Thymus (tissue), 11 donors: ENCODE measurements around the gene NAGLU. TPM values are rescaled to one million over a fixed set of nuclear protein-coding genes. Genes with fewer than 3 reads are reported as not detected.

ENCODE experiments used
- DNase-seq, 9 donors: peaks; one replicate each; pipeline ENCODE4 v3.0.0-alpha.2; 2013; ENCODE audit warnings: low spot score in 9 of 9, low read depth in 6 of 9, missing footprints in 1 of 9
- H3K27ac ChIP-seq, 2 donors: one replicate each; pipeline ENCODE4 v1.5.1; 2013; ENCODE audit warnings: control low read depth in 1 of 2, low read depth in 1 of 2, low read length in 1 of 2, mild to moderate bottlenecking in 1 of 2, moderate library complexity in 1 of 2
- H3K27me3 ChIP-seq, 2 donors: one replicate each; pipeline ENCODE4 v1.5.1; 2013; ENCODE audit warnings: low read length in 1 of 2; ENCODE audit not compliant: control insufficient read depth in 2 of 2, insufficient read depth in 1 of 2
- H3K36me3 ChIP-seq, 2 donors: one replicate each; pipeline ENCODE4 v1.5.1; 2013; ENCODE audit warnings: low read length in 1 of 2, mild to moderate bottlenecking in 1 of 2, moderate library complexity in 1 of 2; ENCODE audit not compliant: control insufficient read depth in 2 of 2, insufficient read depth in 2 of 2
- H3K4me1 ChIP-seq, 2 donors: one replicate each; pipeline ENCODE4 v1.5.1; 2013; ENCODE audit warnings: low read length in 2 of 2; ENCODE audit not compliant: control insufficient read depth in 2 of 2, insufficient read depth in 2 of 2
- H3K4me3 ChIP-seq, 2 donors: one replicate each; pipeline ENCODE4 v1.5.1; 2013; ENCODE audit warnings: low read length in 2 of 2, control low read depth in 1 of 2, mild to moderate bottlenecking in 1 of 2
- H3K9me3 ChIP-seq, 2 donors: one replicate each; pipeline ENCODE4 v1.5.1; 2013; ENCODE audit warnings: low read length in 1 of 2, mild to moderate bottlenecking in 1 of 2; ENCODE audit not compliant: control insufficient read depth in 2 of 2, insufficient read depth in 1 of 2
- WGBS: extraction: QIAGEN DNeasy Blood & Tissue Kit; methylation state at CpG from one replicate; pipeline ENCODE4 v1.1.7; 2013; 5-methylcytosine and 5-hydroxymethylcytosine counted together
- polyA plus RNA-seq: library from polyadenylated mRNA; stranded (reverse); fragments of 200-250 nt; gene quantifications from one replicate; pipeline ENCODE4 v1.2.3, GENCODE V29; 2013
- total RNA-seq: library from RNA; stranded (reverse); fragments of 120-200 nt; gene quantifications from one replicate; pipeline ENCODE4 v1.2.4, GENCODE V29; 2013
- donor health status: healthy.

Gene NAGLU
- total and polyA plus RNA-seq, 2 donors = 10.0 to 33.6 TPM

DNA sequence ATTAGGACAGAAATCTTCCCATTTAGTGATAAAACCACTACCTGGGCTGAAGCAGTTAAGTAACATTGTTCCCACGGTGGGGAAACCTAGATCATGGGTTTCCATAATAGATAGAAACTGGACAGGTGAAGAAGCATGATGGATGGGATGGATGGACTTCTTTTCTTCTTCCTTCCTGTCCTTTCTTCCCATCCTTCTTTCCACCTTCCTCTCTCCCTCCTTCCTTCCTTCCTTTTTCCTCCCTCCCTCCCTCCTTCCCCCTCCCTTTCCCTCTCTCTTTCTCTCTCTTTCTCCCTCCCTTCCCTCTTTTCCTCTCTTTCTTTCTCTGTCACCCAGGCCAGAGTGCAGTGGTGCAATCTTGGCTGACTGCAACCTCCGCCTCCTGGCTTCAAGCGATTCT is 38.4 kb downstream of the NAGLU start:
- 94% methylated on average over 3 of the region's 3 CpGs for WGBS
- H3K4me1 ChIP-seq = peaks cover 10 to 26% of the 10 kb centered on the region in 2 donors
- DNase-seq = no peak

DNA sequence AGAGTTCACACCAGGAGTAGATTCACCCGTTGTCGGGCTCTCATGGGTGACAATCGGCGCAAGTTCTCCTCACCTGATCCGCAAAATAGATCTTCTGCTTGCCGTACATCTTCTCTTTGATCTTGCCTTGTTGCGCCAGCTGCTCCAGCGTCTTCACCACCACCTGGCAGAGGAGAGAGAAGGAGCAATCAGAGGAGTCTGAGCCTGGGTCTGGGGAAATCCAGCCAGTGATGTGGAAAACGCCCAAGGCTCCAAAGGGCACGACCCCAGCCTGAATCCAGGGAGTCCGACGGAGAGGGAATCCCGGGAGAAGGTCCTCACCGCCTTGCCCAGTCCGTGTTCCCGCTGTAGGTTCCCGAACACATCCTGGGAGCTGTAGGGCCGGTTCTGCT is 41.1 kb downstream of the NAGLU start:
- H3K27me3 ChIP-seq = no peaks in the 10 kb centered on the region
- peak in 1 of 9 donors; percentile 35 for DNase-seq
- H3K4me3 ChIP-seq = peak overlapping the region; percentile 80 to 94
- peak overlapping the region; percentile 30 to 67 for H3K27ac ChIP-seq
- peaks cover 0 to 7% of the 10 kb centered on the region in 2 donors for H3K9me3 ChIP-seq
- 10% methylated on average over 18 of the region's 18 CpGs for WGBS
- peaks cover 50 to 66% of the 10 kb centered on the region in 2 donors for H3K36me3 ChIP-seq
- peaks cover 10 to 30% of the 10 kb centered on the region in 2 donors for H3K4me1 ChIP-seq

More for the DNA sequence above, 38.4 kb downstream of the NAGLU start:
- H3K9me3 ChIP-seq = peaks cover 0 to 7% of the 10 kb centered on the region in 2 donors
- H3K27me3 ChIP-seq = no peaks in the 10 kb centered on the region
- peaks cover 47 to 67% of the 10 kb centered on the region in 2 donors for H3K36me3 ChIP-seq
- H3K4me3 ChIP-seq = no peak overlapping the region
- H3K27ac ChIP-seq = no peak overlapping the region

DNA sequence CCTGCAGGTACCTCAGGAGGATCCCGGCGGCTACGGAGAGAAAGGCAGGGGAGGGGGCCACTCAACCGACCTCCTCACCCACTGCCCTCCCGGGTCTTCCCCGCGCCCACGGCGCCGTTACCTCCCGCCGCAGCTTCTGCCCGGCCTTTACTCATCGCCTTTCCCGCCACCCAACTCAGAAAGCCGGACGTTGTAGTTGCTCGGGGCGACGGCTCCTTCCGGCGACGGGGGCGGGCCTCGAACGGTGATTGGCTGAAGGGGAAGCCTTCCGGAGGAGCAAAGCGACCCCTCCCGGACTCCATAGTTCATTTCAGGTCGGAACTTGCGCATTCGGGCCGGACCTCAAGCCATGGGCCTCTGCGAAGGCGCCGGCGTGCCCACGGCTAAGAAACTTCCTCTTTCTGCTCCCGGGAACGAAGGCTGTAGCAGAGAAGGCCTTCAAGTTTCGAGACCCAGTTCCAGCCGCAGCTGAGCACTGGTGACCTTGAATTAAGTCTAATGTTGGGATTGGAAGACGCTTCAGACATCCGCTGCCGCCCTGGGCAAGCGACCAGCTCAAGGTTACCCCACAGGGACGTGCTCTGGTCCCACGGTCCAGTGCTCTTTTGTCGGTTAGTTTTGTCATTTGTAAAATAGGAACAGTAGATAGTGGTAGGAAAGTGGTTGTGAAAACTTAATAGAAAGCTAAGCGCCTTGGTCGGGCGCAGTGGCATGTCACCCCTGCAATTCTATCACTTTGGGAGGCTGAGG is 41.7 kb downstream of the NAGLU start, which contains the start of gene PSMC3IP:
Gene PSMC3IP (minus strand): TSS at position 198 of the 750 bp plus-strand sequence. CDS start 43 bp downstream, at position 155.
- H3K36me3 ChIP-seq = peaks cover 50 to 66% of the 10 kb centered on the region in 2 donors
- no peaks in the 10 kb centered on the region for H3K27me3 ChIP-seq
- peaks cover 10 to 30% of the 10 kb centered on the region in 2 donors for H3K4me1 ChIP-seq
- DNase-seq = peak; percentile 75 to 94 (median 83)
- WGBS = under 1% methylated on average over 52 of the region's 52 CpGs
- H3K4me3 ChIP-seq = peak within 1 kb of the TSS; percentile 80 to 94
- peaks cover 0 to 7% of the 10 kb centered on the region in 2 donors for H3K9me3 ChIP-seq
- peak within 1 kb of the TSS; percentile 84 for H3K27ac ChIP-seq

DNA sequence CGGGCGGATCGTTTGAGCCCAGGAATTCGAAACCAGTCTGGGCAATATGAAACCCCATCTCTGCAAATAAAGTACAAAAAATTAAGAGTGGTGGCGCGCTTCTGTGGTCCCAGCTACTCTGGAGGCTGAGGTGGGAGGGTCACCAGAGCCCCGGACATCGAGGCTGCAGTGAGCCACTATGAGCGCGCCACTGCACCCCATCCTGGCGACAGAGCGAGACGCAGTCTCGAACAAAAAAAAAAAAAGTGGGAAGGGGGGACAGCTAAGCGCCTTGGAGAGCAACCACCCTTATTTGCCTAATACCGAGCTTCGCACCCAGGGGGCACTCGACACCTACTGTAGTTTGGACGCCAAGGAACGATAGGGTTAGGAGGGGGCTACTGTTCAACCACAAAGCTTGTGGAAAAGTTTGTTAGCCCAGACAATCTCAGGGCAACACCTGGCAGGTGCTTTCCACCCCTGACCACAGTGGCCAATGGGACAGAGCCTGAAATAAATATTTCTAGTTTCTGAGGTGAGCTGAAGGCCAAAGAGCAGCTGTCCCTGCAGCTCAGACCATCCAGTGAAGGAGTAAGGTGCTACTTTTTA is 42.3 kb downstream of the NAGLU start:
- under 1% methylated on average over 20 of the region's 20 CpGs for WGBS
- Histone ChIP-seq H3K4me1 (peaks cover 10 to 30% of the 10 kb centered on the region in 2 donors), H3K27me3 (no peaks in the 10 kb centered on the region), H3K36me3 (peaks cover 49 to 66% of the 10 kb centered on the region in 2 donors), H3K4me3 (peak overlapping the region; percentile 80 to 94), H3K9me3 (peaks cover 0 to 7% of the 10 kb centered on the region in 2 donors), H3K27ac (peak overlapping the region; percentile 47 to 84)
- peak in 7 of 9 donors; percentile 53 to 85 (median 70) for DNase-seq

DNA sequence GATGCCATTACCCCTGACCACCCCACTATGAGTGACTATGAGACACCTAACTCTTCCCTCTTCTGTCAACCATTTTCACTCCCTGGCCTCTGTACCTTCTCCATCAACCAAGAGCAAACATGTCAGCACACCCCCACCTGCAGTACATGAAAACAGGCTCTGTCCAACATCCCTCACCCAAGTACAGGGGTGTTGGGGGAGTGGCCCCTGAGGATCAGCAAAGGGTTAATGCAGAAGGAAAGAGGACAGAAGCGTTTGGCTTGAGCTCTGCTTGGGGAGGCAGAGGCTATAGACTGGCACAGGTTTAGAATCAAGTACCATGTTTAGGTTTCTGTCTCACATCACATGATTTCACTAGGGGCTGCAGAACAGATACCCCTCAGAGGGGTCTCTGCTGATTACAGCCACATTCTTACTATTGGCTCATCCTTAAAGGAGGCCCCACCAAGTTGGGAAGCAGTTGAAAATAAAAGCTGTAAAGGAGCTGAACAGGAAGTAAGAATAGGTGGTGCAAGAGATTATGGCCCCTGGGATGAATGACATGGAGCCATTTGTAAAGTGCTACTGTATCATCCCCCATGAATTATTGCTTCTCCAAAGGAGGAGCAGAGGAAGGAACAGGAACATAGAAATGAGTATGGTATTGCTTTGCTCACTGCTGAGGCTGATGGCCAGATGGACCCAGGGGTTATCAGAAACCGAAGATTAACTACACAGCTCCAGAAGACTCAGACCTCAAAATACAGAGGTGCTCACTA is 43.9 kb downstream of the NAGLU start:
- Histone ChIP-seq H3K4me3 (no peak overlapping the region), H3K9me3 (peaks cover 0 to 7% of the 10 kb centered on the region in 2 donors), H3K4me1 (peaks cover 10 to 33% of the 10 kb centered on the region in 2 donors), H3K36me3 (peaks cover 54 to 68% of the 10 kb centered on the region in 2 donors), H3K27ac (no peak overlapping the region), H3K27me3 (no peaks in the 10 kb centered on the region)
- no peak for DNase-seq
- 90% methylated on average over 2 of the region's 2 CpGs for WGBS

DNA sequence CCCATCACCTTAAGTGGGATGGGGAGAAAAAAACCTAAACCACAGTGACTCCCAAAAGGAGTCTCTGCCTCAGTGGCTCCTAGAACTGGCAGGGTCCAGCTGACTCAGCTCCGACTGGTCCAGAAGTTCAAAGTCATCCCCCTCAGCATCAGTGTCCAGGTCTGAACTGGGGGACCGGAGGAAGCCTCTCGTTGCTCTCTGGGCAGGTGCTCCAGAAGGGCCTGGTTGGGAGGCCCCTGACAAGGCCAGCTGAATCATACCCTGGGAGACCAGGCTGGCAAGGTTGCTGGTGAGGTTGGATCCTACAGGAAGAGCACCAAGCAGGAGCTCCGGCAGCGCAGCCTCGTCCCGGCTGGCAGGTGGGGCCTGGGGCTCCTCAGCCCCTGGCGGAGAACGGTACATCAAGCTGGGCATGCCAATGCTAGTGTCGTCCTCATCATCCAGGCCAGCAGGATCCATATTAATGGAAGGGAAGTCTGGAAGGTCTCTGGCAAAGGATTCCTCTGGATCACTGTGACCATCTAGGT is 45.8 kb downstream of the NAGLU start:
- no peak for DNase-seq
- peaks cover 0 to 7% of the 10 kb centered on the region in 2 donors for H3K9me3 ChIP-seq
- no peak overlapping the region for H3K27ac ChIP-seq
- no peak overlapping the region for H3K4me3 ChIP-seq
- peaks cover 4 to 29% of the 10 kb centered on the region in 2 donors for H3K4me1 ChIP-seq
- WGBS = 98% methylated on average over 10 of the region's 10 CpGs
- peaks cover 71 to 76% of the 10 kb centered on the region in 2 donors for H3K36me3 ChIP-seq
- H3K27me3 ChIP-seq = no peaks in the 10 kb centered on the region

DNA sequence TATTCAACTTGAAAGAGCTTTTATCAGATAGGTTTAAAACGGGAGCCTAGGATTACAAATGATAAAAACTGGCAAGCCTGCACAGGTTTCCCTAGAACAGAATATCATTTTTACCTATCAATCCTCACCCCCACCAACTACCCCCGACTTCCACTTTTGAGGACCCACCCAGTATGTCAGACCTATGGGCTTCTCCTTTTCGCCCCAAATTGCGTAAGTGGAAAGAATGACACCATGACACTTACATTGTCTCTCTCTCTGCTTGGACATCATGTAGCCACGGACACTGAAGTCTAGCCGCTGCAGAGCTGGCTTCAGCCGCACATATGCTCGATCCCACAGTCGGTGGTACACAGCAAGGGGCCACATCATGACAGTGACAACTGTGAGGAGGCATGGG is 48.8 kb downstream of the NAGLU start:
- no peaks in the 10 kb centered on the region for H3K27me3 ChIP-seq
- H3K36me3 ChIP-seq = peaks cover 94 to 95% of the 10 kb centered on the region in 2 donors
- WGBS = 90% methylated on average over 9 of the region's 9 CpGs
- no peak overlapping the region for H3K4me3 ChIP-seq
- H3K9me3 ChIP-seq = no peaks in the 10 kb centered on the region
- no peak for DNase-seq
- H3K4me1 ChIP-seq = peaks cover 0 to 8% of the 10 kb centered on the region in 2 donors
- no peak overlapping the region for H3K27ac ChIP-seq

DNA sequence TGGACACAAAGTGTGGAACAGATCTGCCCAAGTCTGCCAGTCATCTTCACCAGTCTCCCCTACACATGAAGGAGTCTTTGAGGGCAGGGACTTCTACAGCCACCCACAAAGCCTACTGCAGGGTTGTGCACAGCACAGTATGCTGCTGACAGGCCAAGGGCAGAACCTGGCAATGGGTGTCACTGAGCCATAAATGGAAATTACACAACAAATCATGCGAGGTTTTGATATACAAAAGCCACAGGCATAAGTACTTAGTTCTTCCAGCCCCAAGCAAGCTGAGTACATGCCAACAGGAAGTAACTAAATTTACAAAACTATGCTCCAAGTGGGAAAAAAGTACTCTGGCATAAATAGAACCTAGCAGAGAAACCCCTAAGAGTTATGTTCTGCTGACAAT is 49.3 kb downstream of the NAGLU start:
- DNase-seq = no peak
- H3K4me3 ChIP-seq = no peak overlapping the region
- H3K9me3 ChIP-seq = no peaks in the 10 kb centered on the region
- H3K4me1 ChIP-seq = peaks cover 0 to 8% of the 10 kb centered on the region in 2 donors
- peaks cover 95% of the 10 kb centered on the region in 2 donors for H3K36me3 ChIP-seq
- 85% methylated on average over 1 of the region's 1 CpG for WGBS
- no peak overlapping the region for H3K27ac ChIP-seq
- no peaks in the 10 kb centered on the region for H3K27me3 ChIP-seq
